Epidermal melanocyte (primary cell): ENCODE measurements around the gene PDCD11.
A peak's percentile ranks its signal among the peaks of the same experiment; 100 is the strongest.
"Not testable (repeated sequence)": the region's sequence is repeated elsewhere in the genome, so short reads cannot be mapped to it uniquely, and the experiment has no call there.

Experiments used
- DNase-seq: peaks from one replicate; pipeline ENCODE4 v3.0.0; 2011; ENCODE audit warnings: low spot score; ENCODE audit not compliant: insufficient read length

PDCD11 gene, protein sequence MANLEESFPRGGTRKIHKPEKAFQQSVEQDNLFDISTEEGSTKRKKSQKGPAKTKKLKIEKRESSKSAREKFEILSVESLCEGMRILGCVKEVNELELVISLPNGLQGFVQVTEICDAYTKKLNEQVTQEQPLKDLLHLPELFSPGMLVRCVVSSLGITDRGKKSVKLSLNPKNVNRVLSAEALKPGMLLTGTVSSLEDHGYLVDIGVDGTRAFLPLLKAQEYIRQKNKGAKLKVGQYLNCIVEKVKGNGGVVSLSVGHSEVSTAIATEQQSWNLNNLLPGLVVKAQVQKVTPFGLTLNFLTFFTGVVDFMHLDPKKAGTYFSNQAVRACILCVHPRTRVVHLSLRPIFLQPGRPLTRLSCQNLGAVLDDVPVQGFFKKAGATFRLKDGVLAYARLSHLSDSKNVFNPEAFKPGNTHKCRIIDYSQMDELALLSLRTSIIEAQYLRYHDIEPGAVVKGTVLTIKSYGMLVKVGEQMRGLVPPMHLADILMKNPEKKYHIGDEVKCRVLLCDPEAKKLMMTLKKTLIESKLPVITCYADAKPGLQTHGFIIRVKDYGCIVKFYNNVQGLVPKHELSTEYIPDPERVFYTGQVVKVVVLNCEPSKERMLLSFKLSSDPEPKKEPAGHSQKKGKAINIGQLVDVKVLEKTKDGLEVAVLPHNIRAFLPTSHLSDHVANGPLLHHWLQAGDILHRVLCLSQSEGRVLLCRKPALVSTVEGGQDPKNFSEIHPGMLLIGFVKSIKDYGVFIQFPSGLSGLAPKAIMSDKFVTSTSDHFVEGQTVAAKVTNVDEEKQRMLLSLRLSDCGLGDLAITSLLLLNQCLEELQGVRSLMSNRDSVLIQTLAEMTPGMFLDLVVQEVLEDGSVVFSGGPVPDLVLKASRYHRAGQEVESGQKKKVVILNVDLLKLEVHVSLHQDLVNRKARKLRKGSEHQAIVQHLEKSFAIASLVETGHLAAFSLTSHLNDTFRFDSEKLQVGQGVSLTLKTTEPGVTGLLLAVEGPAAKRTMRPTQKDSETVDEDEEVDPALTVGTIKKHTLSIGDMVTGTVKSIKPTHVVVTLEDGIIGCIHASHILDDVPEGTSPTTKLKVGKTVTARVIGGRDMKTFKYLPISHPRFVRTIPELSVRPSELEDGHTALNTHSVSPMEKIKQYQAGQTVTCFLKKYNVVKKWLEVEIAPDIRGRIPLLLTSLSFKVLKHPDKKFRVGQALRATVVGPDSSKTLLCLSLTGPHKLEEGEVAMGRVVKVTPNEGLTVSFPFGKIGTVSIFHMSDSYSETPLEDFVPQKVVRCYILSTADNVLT (N-terminal part only)

DNA sequence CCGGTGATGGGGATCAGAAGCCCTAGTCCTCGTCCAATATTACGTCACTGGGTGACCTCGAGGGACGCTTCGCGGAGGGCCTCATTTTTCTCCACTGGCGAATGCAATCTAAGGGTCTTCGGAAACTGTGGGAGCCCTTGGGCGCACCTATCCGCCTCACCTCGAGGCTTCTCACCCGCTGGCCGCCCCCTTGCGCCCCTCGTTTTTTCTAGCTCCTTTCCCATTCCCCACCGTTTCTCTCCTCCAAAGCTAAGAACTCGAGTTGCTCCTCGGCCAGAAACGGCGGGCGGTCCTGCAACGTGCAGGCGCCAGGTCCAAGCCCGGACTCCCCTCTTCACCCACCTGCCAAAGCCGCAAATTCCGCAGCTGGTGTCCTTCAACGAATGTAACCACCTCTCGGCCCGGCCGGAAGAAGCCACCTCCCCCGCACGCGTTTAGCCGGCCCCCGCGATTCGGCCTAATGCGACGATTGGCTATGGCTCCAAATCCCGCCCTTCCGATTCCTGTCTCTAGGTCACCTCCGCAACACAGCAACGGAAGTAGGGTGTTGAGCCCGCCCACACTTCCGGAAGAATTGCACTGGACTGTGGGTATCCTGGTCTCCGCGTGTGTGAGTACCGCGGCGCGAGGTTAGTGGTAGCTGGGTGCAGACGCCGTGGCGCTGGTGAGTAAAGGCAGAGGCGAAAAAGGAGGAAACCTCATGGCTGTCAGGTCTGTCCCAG lies at the start of gene PDCD11, which contains the start of gene ATP5MK:
PDCD11 (plus strand) TSS at position 560 of the 722 bp plus-strand sequence. CDS start 1,801 bp downstream, outside the sequence.
ATP5MK (minus strand) TSS at position 409 of the 722 bp plus-strand sequence. CDS start 4,018 bp downstream, outside the sequence.
- peak; percentile 91 for DNase-seq

DNA sequence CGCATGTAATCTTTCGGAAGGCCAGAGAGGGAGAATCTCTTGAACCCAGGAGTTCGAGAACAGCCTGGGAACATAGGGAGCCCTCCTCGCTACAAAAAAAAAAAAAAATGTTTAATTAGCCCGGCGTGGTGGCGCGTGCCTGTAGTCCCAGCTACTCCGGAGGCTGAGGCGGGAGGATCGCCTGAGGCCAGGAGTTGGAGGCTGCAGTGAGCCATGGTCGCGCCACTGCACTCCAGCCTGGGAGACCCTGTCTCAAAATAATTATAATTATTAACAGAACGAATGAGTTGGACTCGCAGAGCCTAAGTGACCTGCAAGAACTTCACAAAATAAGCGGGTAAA lies 46.3 kb upstream of the PDCD11 start:
- DNase-seq: no peak

DNA sequence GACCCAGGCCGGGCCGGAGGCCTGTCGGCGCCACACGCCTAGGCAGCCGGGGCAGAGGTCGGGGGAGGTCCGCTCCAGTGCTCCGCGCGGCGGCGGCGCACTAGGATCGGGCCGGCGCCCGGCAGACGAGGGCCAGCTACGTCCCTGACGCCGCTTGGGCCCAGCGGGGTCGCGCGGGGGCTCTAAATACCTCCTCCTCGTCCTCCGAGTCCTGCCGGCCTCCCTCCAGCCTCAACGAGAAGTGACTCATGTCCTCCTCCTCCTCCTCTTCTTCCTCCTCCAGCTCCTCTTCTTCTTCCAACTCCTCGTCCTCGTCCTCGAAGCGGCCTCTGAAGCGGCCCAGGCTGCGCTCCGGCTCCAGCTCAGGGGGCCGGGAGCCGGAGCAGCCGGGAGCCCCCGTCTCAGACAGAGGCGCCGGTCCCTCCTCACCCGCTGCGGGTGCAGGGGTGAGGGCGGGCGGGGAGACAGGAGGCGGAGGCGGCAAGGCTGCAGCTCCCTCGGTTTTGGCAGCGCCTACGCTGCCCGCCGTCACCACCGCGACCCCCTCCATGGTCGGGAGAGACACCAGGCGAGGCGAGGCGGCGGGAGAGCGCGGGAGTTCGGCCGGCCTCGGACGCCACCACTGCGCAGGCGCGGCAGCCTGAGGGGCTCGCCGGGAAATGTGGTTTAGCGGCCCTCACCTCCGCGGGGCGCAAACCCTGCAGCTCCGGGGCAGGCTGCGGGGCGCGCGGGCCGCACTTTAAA lies 45.7 kb upstream of the PDCD11 start, which contains the start of gene PCGF6:
PCGF6 (minus strand) TSS at position 624 of the 744 bp plus-strand sequence; CDS start at position 550, 74 bp downstream.
- peak; percentile 93 for DNase-seq

DNA sequence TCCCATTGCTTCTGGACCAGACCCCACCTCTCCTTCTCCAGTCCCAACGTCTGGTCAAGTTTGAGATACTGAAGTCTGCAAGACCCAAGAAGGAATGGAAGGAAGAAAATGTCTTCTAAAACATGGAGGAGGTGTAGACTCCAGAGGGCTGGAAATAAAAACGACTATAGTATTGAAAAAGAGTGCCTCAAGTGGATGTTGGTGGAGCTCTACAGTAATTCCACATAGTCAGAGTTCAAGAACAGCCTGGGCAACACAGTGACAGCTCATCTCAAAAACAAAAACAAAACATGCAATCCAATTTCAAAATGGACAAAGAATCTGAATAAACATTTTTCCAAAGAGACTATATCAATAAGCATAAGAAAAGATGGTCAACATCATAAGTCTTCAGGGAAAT lies 43.1 kb upstream of the PDCD11 start:
- no peak for DNase-seq

DNA sequence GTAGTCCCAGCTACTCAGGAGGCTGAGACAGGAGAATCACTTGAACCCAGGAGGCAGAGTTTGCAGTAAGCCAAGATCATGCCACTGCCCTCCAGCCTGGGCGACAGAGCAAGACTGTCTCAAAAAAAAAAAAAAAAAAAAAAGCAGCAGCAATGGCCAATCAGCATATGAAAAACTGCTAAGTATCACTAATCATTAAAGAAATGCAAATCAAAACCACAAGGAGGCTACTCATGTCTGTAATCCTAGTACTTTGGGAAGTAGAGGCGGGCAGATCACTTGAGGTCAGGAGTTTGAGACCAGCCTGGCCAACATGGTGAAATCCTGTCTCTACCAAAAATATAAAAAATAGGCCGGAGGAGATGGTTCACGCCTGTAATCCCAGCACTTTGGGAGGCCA lies 41.9 kb upstream of the PDCD11 start:
- DNase-seq: not testable (repeated sequence)

DNA sequence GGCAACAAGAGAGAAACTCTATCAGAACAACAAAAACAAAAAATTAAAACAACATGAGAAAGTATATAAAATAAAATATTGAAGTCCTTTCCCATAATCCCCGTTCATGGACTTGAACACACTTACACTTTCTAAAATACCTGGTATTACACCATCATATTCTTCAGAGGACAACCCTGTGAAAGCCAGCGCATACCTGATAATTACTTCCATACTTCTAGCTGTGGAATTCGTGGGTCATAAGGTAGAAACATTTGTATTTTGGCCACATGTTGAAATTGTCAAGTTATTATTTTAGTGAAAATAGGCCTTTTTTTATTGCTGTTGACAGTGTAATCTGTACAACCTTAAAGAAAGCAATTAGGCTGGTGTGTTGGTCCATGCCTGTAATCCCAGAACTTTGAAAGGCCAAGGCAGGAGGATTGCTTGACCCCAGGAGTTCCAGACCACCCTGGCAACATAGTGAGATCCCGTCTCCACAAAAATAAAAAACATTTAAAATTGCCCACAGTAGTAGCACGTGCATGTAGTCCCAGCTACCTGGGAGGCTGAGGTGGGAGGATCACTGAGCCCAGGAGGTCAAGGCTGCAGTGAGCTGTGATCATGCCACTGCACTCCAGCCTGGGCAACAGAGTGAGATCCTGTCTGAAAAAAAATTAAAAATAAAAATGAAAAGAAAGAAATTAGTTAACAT lies 40.4 kb upstream of the PDCD11 start:
- no peak for DNase-seq

DNA sequence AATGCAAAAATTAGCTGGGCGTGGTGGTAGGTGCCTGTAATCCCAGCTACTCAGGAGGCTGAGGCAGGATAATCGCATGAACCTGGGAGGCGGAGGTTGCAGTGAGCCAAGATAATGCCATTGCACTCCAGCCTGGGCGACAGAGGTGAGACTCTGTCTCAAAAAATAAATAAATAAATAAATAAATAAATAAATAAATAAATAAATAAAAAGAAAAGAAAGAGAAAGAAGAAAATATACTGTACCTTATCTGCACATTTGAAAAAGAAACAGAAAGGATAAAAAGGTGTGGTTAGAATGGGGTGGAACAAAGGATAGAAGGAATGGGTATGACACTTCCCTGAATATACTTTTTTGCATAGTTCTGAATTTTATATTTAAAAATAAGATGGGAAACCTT lies 36.9 kb upstream of the PDCD11 start:
- not testable (repeated sequence) for DNase-seq

DNA sequence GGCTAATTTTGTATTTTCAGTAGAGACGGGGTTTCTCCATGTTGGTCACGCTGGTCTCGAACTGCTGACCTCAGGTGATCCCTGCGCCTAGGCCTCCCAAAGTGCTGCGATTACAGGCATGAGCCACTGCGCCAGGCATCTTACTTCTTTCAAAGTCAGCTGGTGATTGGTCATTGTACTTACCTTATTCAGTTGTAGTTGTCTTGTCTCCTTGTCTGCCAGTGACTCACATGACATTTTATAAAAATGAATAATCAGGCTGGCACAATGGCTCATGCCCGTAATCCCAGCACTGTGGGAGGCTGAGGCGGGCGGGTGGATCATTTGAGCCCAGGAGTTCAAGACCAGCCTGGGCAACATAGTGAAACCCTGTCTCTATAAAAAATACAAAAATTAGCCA lies 35.6 kb upstream of the PDCD11 start:
- DNase-seq: not testable (repeated sequence)

DNA sequence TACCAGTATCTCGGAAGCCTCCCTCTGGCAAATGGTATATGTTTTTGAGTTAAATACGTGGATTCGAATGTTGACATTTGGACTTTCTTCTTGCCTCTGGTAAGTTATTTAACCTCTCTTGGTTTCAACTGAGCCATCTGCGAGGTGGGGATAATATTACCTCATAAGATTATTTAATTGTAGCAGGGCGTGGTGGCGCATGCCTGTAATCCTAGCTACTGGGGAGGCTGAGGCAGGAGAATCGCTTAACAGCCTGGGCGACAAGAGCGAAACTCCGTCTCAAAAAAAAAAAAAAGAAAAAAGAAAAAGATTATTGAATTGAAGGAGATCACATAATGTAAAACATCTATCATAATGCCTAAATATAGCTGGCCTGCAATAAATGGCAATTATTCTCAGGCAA lies 29.0 kb upstream of the PDCD11 start:
- DNase-seq: no peak

DNA sequence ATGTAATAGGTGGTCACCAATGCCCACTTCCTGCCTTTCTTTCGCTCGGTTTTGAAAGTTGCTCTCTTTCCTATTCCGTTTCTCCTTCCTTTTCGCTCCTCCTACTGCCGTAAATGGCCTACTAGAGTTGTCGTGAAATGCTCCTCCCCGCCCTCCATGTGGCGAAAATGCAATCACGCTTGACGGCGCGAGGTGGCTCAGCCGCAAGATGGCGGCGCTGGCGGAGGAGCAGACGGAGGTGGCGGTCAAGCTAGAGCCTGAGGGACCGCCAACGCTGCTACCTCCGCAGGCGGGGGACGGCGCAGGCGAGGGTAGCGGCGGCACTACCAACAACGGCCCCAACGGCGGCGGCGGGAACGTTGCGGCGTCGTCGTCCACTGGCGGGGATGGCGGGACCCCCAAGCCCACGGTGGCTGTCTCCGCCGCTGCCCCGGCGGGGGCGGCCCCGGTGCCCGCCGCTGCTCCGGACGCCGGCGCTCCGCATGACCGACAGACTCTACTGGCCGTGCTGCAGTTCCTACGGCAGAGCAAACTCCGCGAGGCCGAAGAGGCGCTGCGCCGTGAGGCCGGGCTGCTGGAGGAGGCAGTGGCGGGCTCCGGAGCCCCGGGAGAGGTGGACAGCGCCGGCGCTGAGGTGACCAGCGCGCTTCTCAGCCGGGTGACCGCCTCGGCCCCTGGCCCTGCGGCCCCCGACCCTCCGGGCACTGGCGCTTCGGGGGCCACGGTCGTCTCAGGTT lies 28.5 kb upstream of the PDCD11 start, which contains the start of gene TAF5:
TAF5 (plus strand) TSS at position 195 of the 737 bp plus-strand sequence; CDS start at position 209, 14 bp downstream.
- peak; percentile 81 for DNase-seq

DNA sequence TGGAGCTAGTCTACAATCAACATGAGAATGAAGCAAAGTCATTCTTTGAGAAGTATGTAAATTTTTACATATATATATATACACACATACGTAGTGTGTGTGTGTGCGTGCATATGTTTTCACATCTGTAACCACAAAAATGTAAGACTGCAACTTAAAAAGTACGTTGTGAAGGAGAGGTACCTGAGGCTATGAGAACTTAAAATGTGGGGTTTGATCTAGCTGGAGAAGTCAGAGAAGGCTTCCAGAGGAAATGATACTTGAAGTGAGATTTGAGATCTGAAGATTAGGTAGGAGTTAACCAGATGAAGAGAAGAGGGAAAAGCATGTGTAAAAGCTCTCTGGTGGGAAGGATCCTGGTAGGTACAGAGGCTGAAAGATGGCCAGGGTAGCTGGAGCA lies 22.9 kb upstream of the PDCD11 start:
- DNase-seq: no peak

DNA sequence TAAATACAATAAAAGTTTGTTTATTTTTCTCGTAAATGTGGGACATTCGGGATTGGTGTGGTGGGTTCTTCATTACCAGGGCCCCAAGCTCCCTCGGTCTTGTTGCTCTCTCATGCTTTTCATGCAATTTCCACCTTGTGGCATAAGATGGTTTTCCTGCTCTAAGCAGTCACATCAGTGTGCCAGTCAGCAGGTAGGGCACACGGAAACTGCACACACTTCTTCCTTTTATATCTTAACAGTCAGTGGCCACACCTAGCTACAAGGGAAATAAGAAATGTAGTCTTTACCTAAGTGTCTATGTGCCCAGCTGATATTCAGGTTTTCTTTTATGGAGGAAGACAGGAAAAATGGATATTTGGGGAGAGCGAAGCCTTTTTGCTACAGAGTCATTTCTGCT lies 22.2 kb upstream of the PDCD11 start:
- no peak for DNase-seq

DNA sequence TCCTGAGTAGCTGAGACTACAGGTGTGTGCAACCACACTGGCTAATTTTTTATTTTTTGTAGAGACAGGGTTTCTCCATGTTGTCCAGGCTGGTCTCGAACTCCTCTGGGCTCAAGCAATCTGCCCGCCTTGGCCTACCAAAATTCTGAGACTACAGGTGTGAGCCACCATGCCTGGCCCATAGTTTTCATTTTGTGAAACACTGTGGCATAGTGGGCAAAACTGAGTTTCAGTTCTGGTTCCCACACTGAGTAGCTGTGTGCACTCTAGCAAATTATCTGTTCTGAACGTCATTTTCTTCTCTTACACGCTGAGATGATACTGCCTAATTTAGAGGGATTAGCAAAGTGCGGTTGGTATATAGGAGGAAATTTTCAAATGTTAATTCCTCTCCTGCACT lies 13.7 kb upstream of the PDCD11 start:
- DNase-seq: no peak

DNA sequence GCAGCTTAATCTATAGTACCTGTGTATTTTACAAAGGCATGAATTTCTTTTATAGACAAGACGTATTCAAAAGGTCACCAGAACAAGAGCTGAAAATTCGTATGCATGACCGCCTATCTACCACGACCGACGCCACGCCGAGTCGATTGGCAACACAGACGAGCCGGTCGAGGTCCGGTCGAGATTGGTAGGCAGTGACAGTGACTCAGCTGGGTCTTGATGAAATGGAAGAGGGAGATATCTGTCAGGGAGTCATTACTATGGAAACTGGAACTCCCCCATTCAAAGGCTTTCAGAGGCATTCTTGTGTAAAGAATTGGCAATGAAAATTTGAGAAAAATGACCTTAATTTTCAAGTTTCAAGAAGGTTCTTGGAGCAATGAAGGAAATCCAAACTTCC lies 2.2 kb upstream of the PDCD11 start:
- no peak for DNase-seq

DNA sequence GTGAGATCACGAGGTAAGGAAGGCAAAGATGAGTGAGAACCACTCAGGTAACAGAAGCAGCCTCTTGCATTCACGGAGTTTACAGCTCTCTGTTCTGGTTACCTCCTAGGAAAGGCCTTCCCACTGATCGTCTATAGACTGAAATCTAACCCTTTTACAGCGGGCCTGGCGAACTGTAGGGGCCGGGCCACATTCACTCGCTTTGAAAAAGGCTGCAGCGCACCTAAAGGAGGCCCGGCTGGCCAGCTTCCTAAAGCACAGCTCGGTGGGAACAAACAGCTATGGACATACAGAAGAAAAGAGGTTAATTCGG lies 716 bp upstream of the PDCD11 start:
- DNase-seq: no peak

DNA sequence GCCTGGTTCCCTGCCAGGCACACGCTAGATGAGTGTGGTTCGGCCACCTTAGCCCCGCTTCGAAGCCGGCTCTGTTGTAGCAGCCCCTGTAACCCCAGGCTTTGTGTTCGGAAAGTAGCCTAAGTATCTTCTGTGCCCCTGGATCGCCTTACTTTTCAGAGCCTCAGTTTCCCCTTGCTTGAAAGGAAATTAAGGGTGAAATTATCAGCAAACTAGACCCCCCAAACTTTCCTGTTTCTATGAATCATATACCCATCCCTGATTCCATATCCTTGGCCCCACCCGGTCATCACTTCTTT lies 312 bp downstream of the PDCD11 start:
- no peak for DNase-seq

DNA sequence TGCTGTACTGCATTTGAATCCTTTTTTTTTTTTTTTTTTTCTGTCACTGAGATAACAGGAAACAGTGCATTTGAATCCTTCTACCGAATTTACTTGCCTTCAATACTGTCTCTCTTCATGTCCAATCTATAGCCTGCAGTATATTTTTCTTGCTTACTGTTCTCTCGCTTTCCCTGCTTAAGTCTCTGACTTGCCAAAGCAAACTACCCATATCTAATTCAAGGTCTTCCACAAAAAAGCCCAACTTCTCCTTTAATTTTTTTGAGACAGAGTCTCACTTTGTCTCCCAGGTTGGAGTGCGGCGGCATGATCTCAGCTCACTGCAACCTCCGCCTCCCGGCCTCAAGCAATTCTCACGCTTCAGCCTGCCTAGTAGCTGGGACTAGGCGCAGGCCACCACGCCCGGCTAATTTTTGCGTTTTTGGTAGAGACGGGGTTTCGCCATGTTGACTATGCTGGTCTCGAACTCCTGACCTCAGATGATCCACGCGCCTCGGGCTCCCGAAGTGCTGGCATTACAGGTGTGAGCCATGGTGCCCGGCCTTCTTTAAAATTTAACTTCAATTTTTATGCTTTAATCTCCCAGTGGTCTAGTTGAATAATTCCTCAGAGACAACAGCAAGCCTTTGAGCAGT lies 882 bp downstream of the PDCD11 start:
- no peak for DNase-seq

DNA sequence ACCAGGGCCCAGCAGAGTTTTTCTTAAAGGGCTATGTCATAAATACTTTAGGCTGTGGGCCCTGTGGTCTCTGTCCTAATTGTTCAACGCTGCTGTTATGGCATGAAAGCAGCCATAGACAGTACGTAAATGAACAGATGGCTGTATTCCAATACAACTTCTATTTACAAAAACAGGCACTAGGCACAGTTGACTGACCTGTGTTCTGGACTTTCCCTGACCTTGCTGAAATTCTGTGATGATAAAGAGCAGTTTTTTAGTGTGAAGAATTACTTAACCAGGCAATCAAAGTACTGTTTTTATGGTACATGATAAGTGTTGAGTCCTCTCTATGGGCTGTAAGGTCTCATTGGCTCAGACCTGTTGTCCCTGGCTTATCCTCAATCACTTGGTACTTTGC lies 17.1 kb downstream of the PDCD11 start:
- DNase-seq: no peak
